Measurements from ENCODE around the gene UNK. TPM values are rescaled to one million over a fixed set of nuclear protein-coding genes. Genes with fewer than 3 reads are reported as not detected.
A peak's percentile ranks its signal among the peaks of the same experiment; 100 is the strongest.

The UNK gene
- total and polyA plus RNA-seq, 9 of the 15 experiments (the other 6 are each of a cell fraction or from before 2014, with no cell fraction given) = 12.8 to 38.6 (median 24.8) TPM

DNA sequence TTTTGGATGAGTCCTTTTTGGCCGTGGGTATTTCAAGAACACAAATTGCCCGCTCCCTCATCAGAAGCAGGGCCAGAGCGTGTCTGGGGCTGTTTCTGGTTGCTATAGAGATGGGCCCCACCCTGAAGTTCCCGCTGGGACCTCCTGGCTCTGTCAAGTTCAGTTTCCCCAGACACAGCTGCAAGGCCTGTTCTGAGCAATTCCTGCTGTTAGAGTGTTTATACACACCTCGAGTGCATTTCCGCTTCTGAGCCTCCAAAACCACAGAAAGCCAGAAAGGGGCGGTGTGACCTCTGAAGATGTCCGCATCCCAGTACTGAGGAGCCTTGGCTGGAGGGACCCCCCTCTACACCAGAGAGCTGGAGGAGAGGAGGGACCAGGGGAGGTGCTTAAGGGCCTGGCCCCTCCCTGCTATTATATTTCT lies 79.9 kb downstream of the UNK start:
- intact Hi-C loops (cut with micrococcal nuclease) = no loop called here
- BruUV-seq (replicated peaks) = no TSS peak
- TF ChIP-seq, protein P1, sequence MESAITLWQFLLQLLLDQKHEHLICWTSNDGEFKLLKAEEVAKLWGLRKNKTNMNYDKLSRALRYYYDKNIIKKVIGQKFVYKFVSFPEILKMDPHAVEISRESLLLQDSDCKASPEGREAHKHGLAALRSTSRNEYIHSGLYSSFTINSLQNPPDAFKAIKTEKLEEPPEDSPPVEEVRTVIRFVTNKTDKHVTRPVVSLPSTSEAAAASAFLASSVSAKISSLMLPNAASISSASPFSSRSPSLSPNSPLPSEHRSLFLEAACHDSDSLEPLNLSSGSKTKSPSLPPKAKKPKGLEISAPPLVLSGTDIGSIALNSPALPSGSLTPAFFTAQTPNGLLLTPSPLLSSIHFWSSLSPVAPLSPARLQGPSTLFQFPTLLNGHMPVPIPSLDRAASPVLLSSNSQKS (CRISPR knock-in tag; IDR thresholded peaks at IDR 0.05) = no peak
- TF ChIP-seq, protein P2, sequence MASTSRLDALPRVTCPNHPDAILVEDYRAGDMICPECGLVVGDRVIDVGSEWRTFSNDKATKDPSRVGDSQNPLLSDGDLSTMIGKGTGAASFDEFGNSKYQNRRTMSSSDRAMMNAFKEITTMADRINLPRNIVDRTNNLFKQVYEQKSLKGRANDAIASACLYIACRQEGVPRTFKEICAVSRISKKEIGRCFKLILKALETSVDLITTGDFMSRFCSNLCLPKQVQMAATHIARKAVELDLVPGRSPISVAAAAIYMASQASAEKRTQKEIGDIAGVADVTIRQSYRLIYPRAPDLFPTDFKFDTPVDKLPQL (IDR thresholded peaks at IDR 0.05; ENCODE audit: extremely low read depth, insufficient read length) = no peak
- TF ChIP-seq ZNF239 (CRISPR knock-in tag; IDR thresholded peaks at IDR 0.05) (no peak), PPARD (CRISPR knock-in tag; IDR thresholded peaks at IDR 0.05) (no peak), TBP (optimal IDR thresholded peaks at IDR 0.05; ENCODE audit: low read depth, low read length) (no peak), TAF1 (IDR thresholded peaks at IDR 0.05; ENCODE audit: control insufficient read depth, extremely low read depth, insufficient read depth, low read length, severe bottlenecking) (no peak), NFE2 (IDR thresholded peaks at IDR 0.05; ENCODE audit: low read depth) (no peak), RAD21 (CRISPR knock-in tag; conservative IDR thresholded peaks at IDR 0.05 in 1 of 2, IDR thresholded peaks at IDR 0.05 in 1 of 2) (peak in 1 of 2 experiments; percentile 27; a peak in 2 of 4 replicates), TARDBP (IDR thresholded peaks at IDR 0.05) (no peak), MTA2 (IDR thresholded peaks at IDR 0.05; ENCODE audit: low read depth) (no peak), ZNF583 (CRISPR knock-in tag; IDR thresholded peaks at IDR 0.05) (no peak), ZNF175 (CRISPR knock-in tag; IDR thresholded peaks at IDR 0.05; ENCODE audit: low read depth) (no peak), ZNF766 (CRISPR knock-in tag; conservative IDR thresholded peaks at IDR 0.05) (peak; percentile 30; the same call in 1 of the 2 replicates), SPI1 (IDR thresholded peaks at IDR 0.05; ENCODE audit: borderline replicate concordance, low read depth, low read length) (peak; percentile 26; the same call in 1 of the 2 replicates), RBBP5 (IDR thresholded peaks at IDR 0.05; ENCODE audit: borderline replicate concordance, insufficient read depth, low read length, poor library complexity, severe bottlenecking) (peak; percentile 46), NFIX (CRISPR knock-in tag; IDR thresholded peaks at IDR 0.05; ENCODE audit: low read depth) (no peak), PRMT5 (CRISPR knock-in tag; IDR thresholded peaks at IDR 0.05) (no peak)
- TF ChIP-seq, protein P3, sequence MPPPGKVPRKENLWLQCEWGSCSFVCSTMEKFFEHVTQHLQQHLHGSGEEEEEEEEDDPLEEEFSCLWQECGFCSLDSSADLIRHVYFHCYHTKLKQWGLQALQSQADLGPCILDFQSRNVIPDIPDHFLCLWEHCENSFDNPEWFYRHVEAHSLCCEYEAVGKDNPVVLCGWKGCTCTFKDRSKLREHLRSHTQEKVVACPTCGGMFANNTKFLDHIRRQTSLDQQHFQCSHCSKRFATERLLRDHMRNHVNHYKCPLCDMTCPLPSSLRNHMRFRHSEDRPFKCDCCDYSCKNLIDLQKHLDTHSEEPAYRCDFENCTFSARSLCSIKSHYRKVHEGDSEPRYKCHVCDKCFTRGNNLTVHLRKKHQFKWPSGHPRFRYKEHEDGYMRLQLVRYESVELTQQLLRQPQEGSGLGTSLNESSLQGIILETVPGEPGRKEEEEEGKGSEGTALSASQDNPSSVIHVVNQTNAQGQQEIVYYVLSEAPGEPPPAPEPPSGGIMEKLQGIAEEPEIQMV (tag; conservative IDR thresholded peaks at IDR 0.05; ENCODE audit: low read depth) = no peak
- TF ChIP-seq, protein P4, sequence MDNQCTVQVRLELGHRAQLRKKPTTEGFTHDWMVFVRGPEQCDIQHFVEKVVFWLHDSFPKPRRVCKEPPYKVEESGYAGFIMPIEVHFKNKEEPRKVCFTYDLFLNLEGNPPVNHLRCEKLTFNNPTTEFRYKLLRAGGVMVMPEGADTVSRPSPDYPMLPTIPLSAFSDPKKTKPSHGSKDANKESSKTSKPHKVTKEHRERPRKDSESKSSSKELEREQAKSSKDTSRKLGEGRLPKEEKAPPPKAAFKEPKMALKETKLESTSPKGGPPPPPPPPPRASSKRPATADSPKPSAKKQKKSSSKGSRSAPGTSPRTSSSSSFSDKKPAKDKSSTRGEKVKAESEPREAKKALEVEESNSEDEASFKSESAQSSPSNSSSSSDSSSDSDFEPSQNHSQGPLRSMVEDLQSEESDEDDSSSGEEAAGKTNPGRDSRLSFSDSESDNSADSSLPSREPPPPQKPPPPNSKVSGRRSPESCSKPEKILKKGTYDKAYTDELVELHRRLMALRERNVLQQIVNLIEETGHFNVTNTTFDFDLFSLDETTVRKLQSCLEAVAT (IDR thresholded peaks at IDR 0.05) = no peak

More for the DNA sequence above, 79.9 kb downstream of the UNK start:
- no peaks in the 10 kb centered on the region for H3K36me3 ChIP-seq (ENCODE audit: control insufficient read depth, insufficient read depth, low read length)
- in situ Hi-C loops (cut with MboI) = no loop called here
- H4K20me1 ChIP-seq (replicated peaks; ENCODE audit: control insufficient read depth, insufficient read depth, low read length) = no peaks in the 10 kb centered on the region
- H3K9me1 ChIP-seq (ENCODE audit: control insufficient read depth, insufficient read depth, low read length) = no peaks in the 10 kb centered on the region
- H3K79me2 ChIP-seq (ENCODE audit: control insufficient read depth, insufficient read depth, low read length) = no peaks in the 10 kb centered on the region
- 40% methylated on average over 8 of the region's 8 CpGs for WGBS (ENCODE audit: insufficient coverage, low coverage, missing lambda C conversion rate)
- peak; percentile 76 for ATAC-seq
- DNase-seq (ENCODE audit: extremely low read depth in 1 of 4, low spot score in 3 of 4) = peak in 3 of 4 experiments; percentile 38 to 58 (median 49)
- H3K27me3 ChIP-seq (ENCODE audit: control insufficient read depth in 2 of 2, insufficient read depth in 2 of 2, low read length in 2 of 2) = no peaks in the 10 kb centered on the region
- ChIA-PET POLR2A (interaction anchor here (0.6 to 1.3 kb wide), 7 partner anchors 8 to 116 kb away, joined by 3 to 9 read pairs (median 3); partner anchors contain the start of gene WBP2), CTCF (ENCODE audit: low intra/inter-chr PET ratio) (no interaction called here)
- H3K4me1 ChIP-seq (replicated peaks in 1 of 2; ENCODE audit: control insufficient read depth in 2 of 2, insufficient read depth in 2 of 2, low read length in 2 of 2) = peaks cover 22 to 34% of the 10 kb centered on the region in 2 experiments
- FAIRE-seq = peak; percentile 49
- H3K4me2 ChIP-seq (ENCODE audit: insufficient read depth, low read length) = peak overlapping the region; percentile 29
- no peak overlapping the region for H3K4me3 ChIP-seq
- H2AFZ ChIP-seq (ENCODE audit: low read depth, low read length) = peak overlapping the region; percentile 73
- H3K27ac ChIP-seq (ENCODE audit: extremely low read depth, low read depth, low read length) = peak overlapping the region; percentile 42; the same call in 1 of the 3 replicates
- H3K9me3 ChIP-seq (replicated peaks; ENCODE audit: control insufficient read depth, insufficient read depth, low read depth, low read length) = no peaks in the 10 kb centered on the region
- peak overlapping the region; percentile 13; a peak in 2 of 4 replicates for H3K9ac ChIP-seq (ENCODE audit: insufficient read depth in 1 of 2, low read depth in 2 of 2, low read length in 2 of 2)
